ENCODE results near the gene TMEM132E.

DNA sequence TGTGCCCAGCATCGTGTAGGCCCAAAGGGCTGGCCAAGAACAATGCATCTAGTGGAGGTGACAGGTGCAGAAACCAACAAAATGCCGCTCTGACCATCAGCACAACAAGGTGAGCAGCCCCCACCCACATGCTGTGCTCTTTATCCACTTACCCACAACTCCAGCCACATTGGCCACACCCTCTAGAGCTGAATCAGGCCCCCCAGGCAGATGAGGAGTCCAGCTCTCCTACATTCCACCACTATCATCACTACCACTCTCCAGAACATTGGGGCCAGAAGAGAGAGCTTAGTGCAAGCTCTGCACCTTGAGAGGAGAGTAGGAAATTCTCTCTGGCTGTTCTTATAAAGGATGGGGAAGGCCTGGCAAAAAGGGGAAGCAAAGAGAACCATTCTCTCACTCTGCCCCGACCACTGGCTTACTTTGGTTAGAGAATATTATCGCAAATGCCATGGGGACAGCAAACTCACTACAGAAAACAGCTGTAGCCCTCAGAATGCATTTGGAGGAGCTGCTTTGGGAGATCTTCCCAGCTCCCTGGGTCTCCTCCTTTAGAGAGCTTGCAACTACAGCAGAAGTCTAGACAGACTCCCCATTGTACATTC lies 75.0 kb downstream of the TMEM132E start:
- TF ChIP-seq, protein P1, sequence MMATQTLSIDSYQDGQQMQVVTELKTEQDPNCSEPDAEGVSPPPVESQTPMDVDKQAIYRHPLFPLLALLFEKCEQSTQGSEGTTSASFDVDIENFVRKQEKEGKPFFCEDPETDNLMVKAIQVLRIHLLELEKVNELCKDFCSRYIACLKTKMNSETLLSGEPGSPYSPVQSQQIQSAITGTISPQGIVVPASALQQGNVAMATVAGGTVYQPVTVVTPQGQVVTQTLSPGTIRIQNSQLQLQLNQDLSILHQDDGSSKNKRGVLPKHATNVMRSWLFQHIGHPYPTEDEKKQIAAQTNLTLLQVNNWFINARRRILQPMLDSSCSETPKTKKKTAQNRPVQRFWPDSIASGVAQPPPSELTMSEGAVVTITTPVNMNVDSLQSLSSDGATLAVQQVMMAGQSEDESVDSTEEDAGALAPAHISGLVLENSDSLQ (IDR thresholded peaks at IDR 0.05): no peak
- TF ChIP-seq SP1 (IDR thresholded peaks at IDR 0.05) (no peak), FOXA1 (IDR thresholded peaks at IDR 0.05) (no peak), ELF4 (IDR thresholded peaks at IDR 0.05) (no peak), L3MBTL2 (conservative IDR thresholded peaks at IDR 0.05) (no peak)
